Peyer's patch (tissue), 4 donors: ENCODE data around the gene CGA. TPM values are rescaled to one million over a fixed set of nuclear protein-coding genes. Genes with fewer than 3 reads are reported as not detected.

Experiments used
- DNase-seq, 3 donors: peaks; one replicate each; pipeline ENCODE4 v3.0.0-alpha.2; 2017 to 2019
- H3K27ac ChIP-seq, 4 donors: fragments of 200-600 bp; sonication (generic); one replicate each; pipeline ENCODE4 v1.5.1; 2016 to 2019
- H3K27me3 ChIP-seq, 2 donors: fragments of 200-600 bp; sonication (generic); one replicate each; pipeline ENCODE4 v1.5.1; 2019
- H3K36me3 ChIP-seq, 3 donors: fragments of 200-600 bp; sonication (generic); one replicate each; pipeline ENCODE4 v1.5.1; 2016 to 2019
- H3K4me1 ChIP-seq, 4 donors: fragments of 200-600 bp; sonication (generic); one replicate each; pipeline ENCODE4 v1.5.1; 2016 to 2019
- H3K4me3 ChIP-seq, 4 donors: fragments of 200-600 bp; sonication (generic); 1 replicate in 3 of 4; 2 replicates in 1 of 4; pipeline ENCODE4 v1.5.1; 2016 to 2019; ENCODE audit warnings: mild to moderate bottlenecking in 1 of 4
- H3K9me3 ChIP-seq, 4 donors: fragments of 200-600 bp; sonication (generic); one replicate each; pipeline ENCODE4 v1.5.1; 2016 to 2019; ENCODE audit warnings: mild to moderate bottlenecking in 1 of 4
- POLR2A ChIP-seq, 2 donors: fragments of 450-650 bp; IDR thresholded peaks; one replicate each; pipeline ENCODE4 v1.5.1; 2017; ENCODE audit warnings: antibody characterized with exemption in 2 of 2, mild to moderate bottlenecking in 2 of 2, moderate library complexity in 2 of 2
- total RNA-seq, 4 donors: library from RNA; depleted of rRNA; stranded (reverse); fragments of >200 nt; gene quantifications; one replicate each; pipeline ENCODE4 v1.1.0, GENCODE V29; 2016
- TF ChIP-seq, protein P1 (sequence below), 6 experiments: fragments of 450-650 bp in 4 of 6; fragments of 200-600 bp in 2 of 6; sonication (generic) in 1 of 6; IDR thresholded peaks; one replicate each; pipeline ENCODE4 v1.5.1; 2017 to 2019; ENCODE audit warnings: antibody characterized with exemption in 6 of 6, mild to moderate bottlenecking in 3 of 6, moderate library complexity in 1 of 6

CGA gene
- total RNA-seq, 4 donors from 2014 or later, result not detected

GRCh38 chr6:87074101-87074621, 20.7 kb downstream of the CGA start:
- H3K4me1 ChIP-seq, result peaks cover 0 to 5% (median 0%) of the 10 kb centered on the region in 4 donors
- TF ChIP-seq, protein P1, sequence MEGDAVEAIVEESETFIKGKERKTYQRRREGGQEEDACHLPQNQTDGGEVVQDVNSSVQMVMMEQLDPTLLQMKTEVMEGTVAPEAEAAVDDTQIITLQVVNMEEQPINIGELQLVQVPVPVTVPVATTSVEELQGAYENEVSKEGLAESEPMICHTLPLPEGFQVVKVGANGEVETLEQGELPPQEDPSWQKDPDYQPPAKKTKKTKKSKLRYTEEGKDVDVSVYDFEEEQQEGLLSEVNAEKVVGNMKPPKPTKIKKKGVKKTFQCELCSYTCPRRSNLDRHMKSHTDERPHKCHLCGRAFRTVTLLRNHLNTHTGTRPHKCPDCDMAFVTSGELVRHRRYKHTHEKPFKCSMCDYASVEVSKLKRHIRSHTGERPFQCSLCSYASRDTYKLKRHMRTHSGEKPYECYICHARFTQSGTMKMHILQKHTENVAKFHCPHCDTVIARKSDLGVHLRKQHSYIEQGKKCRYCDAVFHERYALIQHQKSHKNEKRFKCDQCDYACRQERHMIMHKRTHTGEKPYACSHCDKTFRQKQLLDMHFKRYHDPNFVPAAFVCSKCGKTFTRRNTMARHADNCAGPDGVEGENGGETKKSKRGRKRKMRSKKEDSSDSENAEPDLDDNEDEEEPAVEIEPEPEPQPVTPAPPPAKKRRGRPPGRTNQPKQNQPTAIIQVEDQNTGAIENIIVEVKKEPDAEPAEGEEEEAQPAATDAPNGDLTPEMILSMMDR (IDR thresholded peaks at IDR 0.05), result no peak
- TF ChIP-seq POLR2A (IDR thresholded peaks at IDR 0.05), result no peak
- DNase-seq, result no peak
- no peaks in the 10 kb centered on the region for H3K27me3 ChIP-seq
- H3K9me3 ChIP-seq, result no peaks in the 10 kb centered on the region
- no peak overlapping the region for H3K4me3 ChIP-seq
- no peaks in the 10 kb centered on the region for H3K36me3 ChIP-seq
- no peak overlapping the region for H3K27ac ChIP-seq

GRCh38 chr6:87071683-87072082, 23.2 kb downstream of the CGA start:
- peaks cover 0 to 5% (median 0%) of the 10 kb centered on the region in 4 donors for H3K4me1 ChIP-seq
- H3K27me3 ChIP-seq, result no peaks in the 10 kb centered on the region
- no peak overlapping the region for H3K4me3 ChIP-seq
- H3K9me3 ChIP-seq, result no peaks in the 10 kb centered on the region
- TF ChIP-seq, protein P1 (IDR thresholded peaks at IDR 0.05), result no peak
- TF ChIP-seq POLR2A (IDR thresholded peaks at IDR 0.05), result no peak
- no peak overlapping the region for H3K27ac ChIP-seq
- H3K36me3 ChIP-seq, result no peaks in the 10 kb centered on the region
- no peak for DNase-seq

DNA sequence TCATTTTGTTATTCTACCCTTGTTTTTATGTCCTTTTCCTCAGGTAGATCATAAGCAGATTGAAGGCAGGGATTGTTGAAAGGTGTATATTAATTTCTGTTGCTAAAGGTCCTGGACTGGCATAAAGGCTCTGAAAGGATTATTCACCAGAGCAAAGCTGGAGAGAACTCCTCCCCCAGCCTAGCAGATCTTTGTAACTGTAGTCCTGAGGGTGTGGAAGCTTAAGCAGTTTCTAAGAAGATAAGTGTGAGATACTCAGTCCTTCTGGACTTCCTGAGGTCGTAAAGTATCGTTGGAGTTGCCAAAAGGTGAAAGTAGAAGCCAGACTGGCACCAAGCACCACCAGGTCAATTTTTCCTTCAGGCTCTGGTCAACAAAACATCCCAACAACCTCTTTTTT, 24.2 kb downstream of the CGA start:
- Histone ChIP-seq H3K4me3 (no peak overlapping the region), H3K36me3 (no peaks in the 10 kb centered on the region), H3K4me1 (peaks cover 0 to 5% (median 0%) of the 10 kb centered on the region in 4 donors), H3K9me3 (no peaks in the 10 kb centered on the region), H3K27me3 (no peaks in the 10 kb centered on the region), H3K27ac (no peak overlapping the region)
- TF ChIP-seq, protein P1 (IDR thresholded peaks at IDR 0.05), result no peak
- TF ChIP-seq POLR2A (IDR thresholded peaks at IDR 0.05), result no peak
- no peak for DNase-seq

DNA sequence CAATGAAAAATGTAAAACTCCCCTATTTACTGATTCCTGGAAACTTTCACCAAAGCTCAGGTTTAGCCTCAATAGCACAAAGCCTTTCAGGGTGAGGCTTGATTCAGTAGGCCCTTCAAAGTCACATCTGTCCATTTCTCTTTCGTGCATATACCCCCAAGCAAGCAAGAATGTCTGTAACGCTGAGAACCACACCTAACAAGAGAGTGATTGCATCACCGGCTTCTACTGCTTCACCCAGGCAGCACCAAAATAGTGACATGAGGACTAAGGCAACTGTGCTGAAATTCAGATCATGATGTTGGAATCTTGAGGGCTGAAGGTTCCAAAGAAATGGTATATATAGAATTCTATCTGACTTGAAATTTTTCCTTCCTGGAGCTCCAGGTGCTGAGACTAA, 26.1 kb downstream of the CGA start:
- Histone ChIP-seq H3K4me1 (no peaks in the 10 kb centered on the region), H3K27ac (no peak overlapping the region), H3K27me3 (no peaks in the 10 kb centered on the region), H3K4me3 (no peak overlapping the region), H3K9me3 (no peaks in the 10 kb centered on the region), H3K36me3 (no peaks in the 10 kb centered on the region)
- DNase-seq, result no peak
- no peak for TF ChIP-seq POLR2A (IDR thresholded peaks at IDR 0.05)
- TF ChIP-seq, protein P1 (IDR thresholded peaks at IDR 0.05), result no peak

DNA sequence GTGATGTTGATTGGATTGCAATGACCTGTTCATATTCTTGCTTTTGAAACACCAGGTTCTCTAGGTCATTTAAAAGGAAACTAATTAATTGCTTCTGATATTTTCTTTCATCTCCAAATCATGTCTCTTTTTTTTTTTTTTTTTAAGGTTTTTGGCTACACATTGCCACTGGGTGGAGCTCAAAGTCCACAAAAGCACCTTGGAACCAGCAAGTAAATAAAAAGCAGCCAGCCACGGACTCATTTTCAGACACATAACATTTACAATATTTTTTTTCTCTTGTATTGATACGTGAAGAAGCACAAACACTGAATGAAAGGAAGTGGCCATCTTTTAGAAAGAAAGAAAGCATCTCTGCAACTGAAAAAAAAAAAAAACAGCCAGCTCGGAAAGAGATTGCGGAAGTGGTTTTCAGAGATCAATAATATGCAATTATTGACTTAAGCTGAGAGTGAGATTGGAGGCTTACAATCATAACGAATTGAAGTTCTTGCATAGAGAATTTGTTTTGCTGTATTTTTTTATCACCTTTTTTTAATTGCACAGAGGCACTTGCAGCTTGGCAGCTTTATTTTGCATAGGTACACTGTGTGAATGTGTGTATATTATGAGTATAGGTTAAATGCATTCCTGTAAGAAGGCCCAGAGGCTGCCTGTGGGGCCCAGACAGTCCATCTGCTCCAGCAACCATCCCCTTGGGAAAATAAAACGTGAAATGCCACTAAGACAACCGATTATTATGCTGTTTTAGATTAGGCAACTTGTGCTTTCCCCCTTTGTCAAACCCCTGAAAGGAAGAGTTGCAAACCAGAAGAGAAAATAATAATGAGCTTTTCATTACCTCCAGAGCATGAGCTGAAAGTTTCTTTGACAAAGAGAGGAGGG, 28.2 kb downstream of the CGA start:
- H3K27me3 ChIP-seq, result no peaks in the 10 kb centered on the region
- H3K36me3 ChIP-seq, result no peaks in the 10 kb centered on the region
- peak in 1 of 3 donors; percentile 56 for DNase-seq
- no peak overlapping the region for H3K27ac ChIP-seq
- H3K4me3 ChIP-seq, result peak overlapping the region in 2 of 4 donors; percentile 25 to 29
- no peak for TF ChIP-seq POLR2A (IDR thresholded peaks at IDR 0.05)
- TF ChIP-seq, protein P1 (IDR thresholded peaks at IDR 0.05), result peak in 4 of 6 experiments; percentile 38 to 57 (median 46)
- H3K9me3 ChIP-seq, result no peaks in the 10 kb centered on the region
- no peaks in the 10 kb centered on the region for H3K4me1 ChIP-seq
